Fibroblast of the aortic adventitia (primary cell): ENCODE measurements around the gene BEST2. TPM values are rescaled to one million over a fixed set of nuclear protein-coding genes. Genes with fewer than 3 reads are reported as not detected.
A peak's percentile ranks its signal among the peaks of the same experiment; 100 is the strongest.
"Not testable (repeated sequence)": the region's sequence is repeated elsewhere in the genome, so short reads cannot be mapped to it uniquely, and the experiment has no call there.

Experiments
- DNase-seq: peaks from one replicate; pipeline ENCODE4 v3.0.0-alpha.2; 2010; ENCODE audit warnings: low read depth
- H3K4me3 ChIP-seq: 2 replicates; pipeline ENCODE4 v1.5.1; 2011; ENCODE audit warnings: low read depth, mild to moderate bottlenecking, control low read depth, low read length, moderate library complexity
- total RNA-seq: library from RNA; depleted of rRNA; stranded (reverse); fragments of >200 nt; gene quantifications from 2 replicates; pipeline ENCODE4 v1.2.3, GENCODE V29; 2012; ENCODE audit warnings: low replicate concordance
- TF ChIP-seq, protein P1 (sequence below): IDR thresholded peaks from 2 replicates; pipeline ENCODE4 v1.5.1; 2011; ENCODE audit warnings: mild to moderate bottlenecking, low read length, control low read depth, inconsistent platforms; ENCODE audit not compliant: insufficient read depth

Gene BEST2
- total RNA-seq, 1 donor: not detected

DNA sequence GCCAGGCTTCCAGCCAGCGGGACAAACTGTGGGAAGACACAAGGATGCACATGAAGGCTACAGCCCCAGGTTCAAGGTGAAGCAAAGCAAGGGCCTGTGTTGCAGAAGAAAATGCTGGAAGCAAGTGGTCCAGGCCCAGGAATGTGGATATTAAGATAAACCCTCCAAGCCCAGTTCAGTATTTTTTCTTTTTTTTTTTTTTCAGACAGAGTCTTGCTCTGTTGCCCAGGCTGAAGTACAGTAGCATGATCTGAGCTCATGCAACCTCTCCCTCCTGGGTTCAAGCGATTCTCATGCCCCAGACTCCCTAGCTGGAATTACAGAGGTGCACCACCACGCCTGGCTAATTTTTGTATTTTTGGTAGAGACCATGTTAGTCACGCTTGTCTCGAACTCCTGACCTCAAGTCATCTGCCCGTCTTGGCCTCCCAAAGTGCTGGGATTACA, 45.6 kb downstream of the BEST2 start:
- H3K4me3 ChIP-seq: no peak overlapping the region
- DNase-seq: no peak
- TF ChIP-seq, protein P1, sequence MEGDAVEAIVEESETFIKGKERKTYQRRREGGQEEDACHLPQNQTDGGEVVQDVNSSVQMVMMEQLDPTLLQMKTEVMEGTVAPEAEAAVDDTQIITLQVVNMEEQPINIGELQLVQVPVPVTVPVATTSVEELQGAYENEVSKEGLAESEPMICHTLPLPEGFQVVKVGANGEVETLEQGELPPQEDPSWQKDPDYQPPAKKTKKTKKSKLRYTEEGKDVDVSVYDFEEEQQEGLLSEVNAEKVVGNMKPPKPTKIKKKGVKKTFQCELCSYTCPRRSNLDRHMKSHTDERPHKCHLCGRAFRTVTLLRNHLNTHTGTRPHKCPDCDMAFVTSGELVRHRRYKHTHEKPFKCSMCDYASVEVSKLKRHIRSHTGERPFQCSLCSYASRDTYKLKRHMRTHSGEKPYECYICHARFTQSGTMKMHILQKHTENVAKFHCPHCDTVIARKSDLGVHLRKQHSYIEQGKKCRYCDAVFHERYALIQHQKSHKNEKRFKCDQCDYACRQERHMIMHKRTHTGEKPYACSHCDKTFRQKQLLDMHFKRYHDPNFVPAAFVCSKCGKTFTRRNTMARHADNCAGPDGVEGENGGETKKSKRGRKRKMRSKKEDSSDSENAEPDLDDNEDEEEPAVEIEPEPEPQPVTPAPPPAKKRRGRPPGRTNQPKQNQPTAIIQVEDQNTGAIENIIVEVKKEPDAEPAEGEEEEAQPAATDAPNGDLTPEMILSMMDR: no peak

DNA sequence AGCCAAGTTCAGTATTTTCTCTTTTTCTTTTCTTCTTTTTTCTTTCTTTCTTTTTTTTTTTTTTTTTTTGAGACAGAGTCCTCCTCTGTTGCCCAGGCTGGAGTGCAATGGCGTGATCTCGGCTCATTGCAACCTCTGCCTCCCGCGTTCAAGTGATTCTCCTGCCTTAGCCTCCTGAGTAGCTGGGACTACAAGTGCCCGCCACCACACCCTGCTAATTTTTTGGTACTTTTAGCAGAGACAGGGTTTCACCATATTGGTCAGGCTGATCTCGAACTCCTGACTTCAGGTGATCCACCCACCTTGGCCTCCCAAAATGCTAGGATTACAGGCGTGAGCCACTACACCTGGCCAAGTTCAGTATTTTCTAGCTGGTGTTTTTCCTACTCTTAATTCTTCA, 46.0 kb downstream of the BEST2 start:
- DNase-seq: not testable (repeated sequence)

DNA sequence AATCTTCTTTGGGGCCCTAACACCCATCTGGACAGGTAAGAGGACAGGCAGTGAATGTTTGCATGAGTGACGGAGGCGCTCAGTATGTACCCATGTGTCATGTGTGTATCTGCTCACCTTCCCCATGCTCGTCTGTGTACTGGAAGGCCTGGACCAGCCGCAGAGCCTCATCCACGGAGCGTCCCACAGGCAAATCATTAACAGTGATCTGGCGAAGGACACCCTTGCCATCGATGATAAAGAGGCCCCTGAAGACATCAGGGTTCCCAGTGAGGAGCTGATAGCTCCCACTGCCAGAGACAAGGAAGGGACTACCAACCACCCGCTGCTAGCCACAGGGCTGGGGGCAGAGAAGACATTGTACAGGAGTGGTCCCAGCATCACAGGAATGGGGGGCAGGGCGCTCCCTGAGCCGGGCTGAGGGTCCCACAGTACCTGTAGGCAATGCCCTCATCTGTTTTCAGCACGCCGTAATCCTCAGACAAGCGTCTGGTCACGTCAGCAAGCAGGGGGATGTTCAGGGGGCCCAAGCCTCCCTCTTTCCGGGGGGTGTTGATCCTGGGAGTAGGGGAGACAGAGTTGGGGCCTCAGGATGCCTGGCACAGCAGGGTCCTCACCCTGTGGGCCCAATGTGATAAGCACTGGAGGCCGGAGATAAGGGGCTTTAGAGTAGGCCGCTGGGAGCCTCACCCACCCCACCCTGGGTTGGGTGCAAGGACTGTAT, 48.3 kb downstream of the BEST2 start:
- H3K4me3 ChIP-seq: no peak overlapping the region
- TF ChIP-seq, protein P1: no peak
- no peak for DNase-seq

More for the DNA sequence above, 46.0 kb downstream of the BEST2 start:
- H3K4me3 ChIP-seq: not testable (repeated sequence)

DNA sequence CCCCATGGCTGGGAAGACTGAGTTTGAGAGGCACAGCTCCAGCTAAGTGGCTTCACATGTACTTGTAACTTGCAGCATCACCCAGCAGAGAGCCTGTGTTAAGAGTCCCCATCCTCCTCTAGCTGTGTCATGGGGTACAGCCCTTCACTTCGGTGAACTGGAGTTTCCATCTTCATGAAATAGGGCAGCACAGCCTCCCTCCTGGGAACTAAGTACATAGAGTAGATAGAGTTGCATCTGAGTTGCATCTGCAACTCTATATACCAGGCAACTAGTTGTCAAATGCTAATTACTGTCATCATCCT, 48.8 kb downstream of the BEST2 start:
- DNase-seq: no peak
- H3K4me3 ChIP-seq: peak overlapping the region; percentile 94
- TF ChIP-seq, protein P1: no peak

DNA sequence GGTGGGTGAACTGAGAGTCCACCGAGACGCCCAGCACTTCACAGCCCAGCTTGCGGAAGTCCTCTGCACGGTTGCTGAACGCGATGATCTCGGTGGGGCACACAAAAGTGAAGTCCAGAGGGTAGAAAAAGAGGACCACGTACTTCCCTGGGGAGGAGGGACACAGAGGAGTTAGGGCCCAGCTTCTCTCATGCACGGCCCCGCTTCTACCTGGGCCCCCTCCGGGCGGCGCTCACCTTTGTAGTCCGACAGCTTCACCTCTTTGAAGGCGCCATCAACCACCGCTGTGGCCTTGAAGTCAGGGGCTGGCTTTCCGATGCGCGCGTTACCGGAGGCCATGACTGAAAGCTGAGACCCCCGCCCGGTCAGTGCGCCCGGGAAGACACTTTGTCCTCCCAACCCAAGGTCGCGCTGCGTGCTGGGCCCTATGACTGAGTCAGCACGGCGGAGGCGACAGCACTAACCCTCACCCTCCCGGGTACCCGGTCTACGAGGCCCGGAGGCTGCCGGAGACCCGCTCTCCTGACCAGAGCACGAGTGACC, 49.4 kb downstream of the BEST2 start:
- DNase-seq: no peak
- H3K4me3 ChIP-seq: peak overlapping the region; percentile 94
- TF ChIP-seq, protein P1: no peak

DNA sequence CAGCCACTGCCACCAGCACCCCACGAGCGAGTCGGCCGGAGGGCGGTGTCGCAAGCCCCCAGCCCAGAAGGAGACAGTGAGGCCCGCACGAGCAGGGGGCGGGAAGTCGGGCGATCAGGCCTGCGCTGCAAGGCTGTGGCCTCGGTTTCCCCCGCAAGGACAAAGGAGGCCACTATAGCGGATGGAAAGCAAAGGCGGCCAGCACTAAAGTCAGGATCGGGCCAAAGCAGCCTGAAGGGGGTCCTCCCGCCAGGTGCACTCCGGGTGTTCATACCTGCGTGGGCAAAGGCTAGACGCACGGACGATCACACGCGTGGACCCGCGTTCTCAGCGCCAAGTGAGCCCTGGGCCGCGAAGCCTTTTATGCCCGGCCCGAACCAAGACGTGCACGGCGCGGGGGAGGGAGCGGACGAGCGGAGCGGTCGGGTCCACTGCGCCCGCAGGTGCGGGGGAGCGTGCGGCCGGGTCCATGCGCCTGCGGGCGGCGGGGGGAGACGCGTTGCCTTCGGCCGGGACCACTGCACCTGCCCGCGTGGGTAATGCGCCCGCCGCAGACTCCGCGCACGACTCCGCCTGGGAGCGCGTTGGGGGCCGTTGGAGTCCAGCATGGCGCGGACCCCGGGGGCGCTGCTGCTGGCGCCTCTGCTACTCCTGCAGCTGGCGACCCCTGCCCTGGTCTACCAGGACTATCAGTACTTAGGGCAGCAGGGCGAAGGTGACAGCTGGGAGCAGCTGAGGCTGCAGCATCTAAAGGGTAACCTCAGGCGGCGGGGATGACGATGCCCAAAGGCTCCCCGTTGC, 50.1 kb downstream of the BEST2 start, which contains the start of the genes PRDX2 and THSD8:
Gene PRDX2 (minus strand): TSS at position 335 of the 801 bp plus-strand sequence. CDS start 539 bp downstream, outside the sequence.
Gene THSD8 (plus strand): TSS at position 604 of the 801 bp plus-strand sequence. CDS start 3 bp downstream, at position 607.
- peak within 1 kb of the TSS; percentile 94 for H3K4me3 ChIP-seq
- TF ChIP-seq, protein P1: no peak
- peak; percentile 65 for DNase-seq
